ENCODE results near the gene PIH1D1.

The PIH1D1 gene

DNA sequence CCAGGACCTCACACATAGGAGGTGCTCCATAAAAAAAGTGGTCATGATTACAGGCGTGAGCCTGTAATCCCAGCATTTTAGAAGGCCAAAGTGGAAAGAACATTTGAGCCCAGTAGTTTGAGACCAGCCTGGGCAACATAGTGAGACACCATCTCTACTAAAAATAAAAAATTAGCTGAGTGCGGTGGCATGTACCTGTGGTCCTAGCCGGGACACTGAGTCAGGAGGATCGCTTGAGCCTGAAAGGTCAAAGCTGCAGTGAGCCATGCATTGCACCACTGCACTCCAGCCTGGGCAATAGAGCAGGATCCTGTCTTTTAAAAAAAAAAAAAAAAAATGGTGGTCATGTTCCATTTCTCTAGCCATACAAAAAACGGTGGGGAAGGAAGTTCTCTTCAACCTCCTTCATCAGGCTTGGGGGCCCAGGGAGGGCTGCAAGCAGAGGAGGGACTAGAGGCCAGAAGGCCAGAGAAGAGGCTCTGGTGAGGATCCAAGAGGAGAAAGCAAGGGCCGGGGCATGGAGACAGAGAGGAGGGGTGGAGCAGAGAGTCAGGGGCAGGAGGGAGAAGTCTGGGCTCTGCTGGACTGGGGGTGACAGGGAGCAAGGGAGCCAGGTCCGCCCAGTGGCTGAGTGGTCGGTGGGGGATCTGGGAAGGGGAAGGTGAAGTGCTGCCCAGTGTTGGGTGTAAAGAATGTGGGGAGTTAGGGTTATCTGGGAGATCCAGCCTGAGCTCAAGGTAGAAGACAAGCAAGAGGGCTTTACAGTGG is 54.7 kb downstream of the PIH1D1 start:
- Histone ChIP-seq H3K4me1 (no peaks in the 10 kb centered on the region), H3K27me3 (peaks cover 3% of the 10 kb centered on the region), H3K9me3 (no peaks in the 10 kb centered on the region), H3K4me3 (ENCODE audit: low read depth, low read length) (no peak overlapping the region), H3K36me3 (no peaks in the 10 kb centered on the region)
- DNase-seq: no peak
- TF ChIP-seq, protein P1, sequence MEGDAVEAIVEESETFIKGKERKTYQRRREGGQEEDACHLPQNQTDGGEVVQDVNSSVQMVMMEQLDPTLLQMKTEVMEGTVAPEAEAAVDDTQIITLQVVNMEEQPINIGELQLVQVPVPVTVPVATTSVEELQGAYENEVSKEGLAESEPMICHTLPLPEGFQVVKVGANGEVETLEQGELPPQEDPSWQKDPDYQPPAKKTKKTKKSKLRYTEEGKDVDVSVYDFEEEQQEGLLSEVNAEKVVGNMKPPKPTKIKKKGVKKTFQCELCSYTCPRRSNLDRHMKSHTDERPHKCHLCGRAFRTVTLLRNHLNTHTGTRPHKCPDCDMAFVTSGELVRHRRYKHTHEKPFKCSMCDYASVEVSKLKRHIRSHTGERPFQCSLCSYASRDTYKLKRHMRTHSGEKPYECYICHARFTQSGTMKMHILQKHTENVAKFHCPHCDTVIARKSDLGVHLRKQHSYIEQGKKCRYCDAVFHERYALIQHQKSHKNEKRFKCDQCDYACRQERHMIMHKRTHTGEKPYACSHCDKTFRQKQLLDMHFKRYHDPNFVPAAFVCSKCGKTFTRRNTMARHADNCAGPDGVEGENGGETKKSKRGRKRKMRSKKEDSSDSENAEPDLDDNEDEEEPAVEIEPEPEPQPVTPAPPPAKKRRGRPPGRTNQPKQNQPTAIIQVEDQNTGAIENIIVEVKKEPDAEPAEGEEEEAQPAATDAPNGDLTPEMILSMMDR (IDR thresholded peaks at IDR 0.05; ENCODE audit: low read depth, low read length): no peak

All from BE2C (cell line).